Mesendoderm (in vitro differentiated cells): ENCODE data around the gene VASH2.

Source experiments
- DNase-seq: peaks from one replicate; pipeline ENCODE4 v3.0.0; 2013
- H2AK5ac ChIP-seq: 2 replicates; pipeline ENCODE4 v1.6.1; 2013; ENCODE audit warnings: low read length, inconsistent platforms
- H2BK120ac ChIP-seq: 2 replicates; pipeline ENCODE4 v1.6.1; 2013; ENCODE audit warnings: low read depth, mild to moderate bottlenecking, low read length, moderate library complexity, mixed read lengths
- H2BK15ac ChIP-seq: replicated peaks from 2 replicates; pipeline ENCODE4 v1.6.1; 2013; ENCODE audit warnings: low read depth, mild to moderate bottlenecking, moderate library complexity
- H2BK5ac ChIP-seq: 2 replicates; pipeline ENCODE4 v1.6.1; 2013; ENCODE audit warnings: low read length, inconsistent platforms
- H3K18ac ChIP-seq: 2 replicates; pipeline ENCODE4 v1.6.1; 2013; ENCODE audit warnings: mild to moderate bottlenecking, low read length, mixed read lengths
- H3K23ac ChIP-seq: one replicate; pipeline ENCODE4 v1.6.1; 2013; ENCODE audit warnings: low read length
- H3K27ac ChIP-seq: 2 replicates; pipeline ENCODE4 v1.5.1; 2013; ENCODE audit warnings: low read depth, mild to moderate bottlenecking, inconsistent platforms, low read length, moderate library complexity
- H3K27me3 ChIP-seq: 2 replicates; pipeline ENCODE4 v1.6.1; 2013; ENCODE audit warnings: low read length, control low read depth, mild to moderate bottlenecking, inconsistent platforms; ENCODE audit not compliant: insufficient read depth, poor library complexity
- H3K36me3 ChIP-seq: 2 replicates; pipeline ENCODE4 v1.6.1; 2013; ENCODE audit warnings: low read length, inconsistent platforms; ENCODE audit not compliant: control insufficient read depth, insufficient read depth
- H3K4ac ChIP-seq: one replicate; pipeline ENCODE4 v1.6.1; 2013; ENCODE audit warnings: low read depth, mild to moderate bottlenecking, low read length, moderate library complexity
- H3K4me1 ChIP-seq: 2 replicates; pipeline ENCODE4 v1.6.1; 2013; ENCODE audit warnings: low read depth, low read length, inconsistent platforms; ENCODE audit not compliant: control insufficient read depth
- H3K4me2 ChIP-seq: 2 replicates; pipeline ENCODE4 v1.6.1; 2013; ENCODE audit warnings: low read length
- H3K4me3 ChIP-seq: 2 replicates; pipeline ENCODE4 v1.5.1; 2013; ENCODE audit warnings: mild to moderate bottlenecking, low read length
- H3K56ac ChIP-seq: one replicate; pipeline ENCODE4 v1.6.1; 2013; ENCODE audit warnings: low read length
- H3K79me1 ChIP-seq: 2 replicates; pipeline ENCODE4 v1.6.1; 2013; ENCODE audit warnings: low read length, inconsistent platforms
- H3K79me2 ChIP-seq: 2 replicates; pipeline ENCODE4 v1.6.1; 2013; ENCODE audit warnings: mild to moderate bottlenecking, low read length; ENCODE audit not compliant: control insufficient read depth, insufficient read depth
- H3K9ac ChIP-seq: 2 replicates; pipeline ENCODE4 v1.6.1; 2013; ENCODE audit warnings: low read length, inconsistent platforms
- H4K5ac ChIP-seq: one replicate; pipeline ENCODE4 v1.6.1; 2013; ENCODE audit warnings: low read length
- H4K8ac ChIP-seq: one replicate; pipeline ENCODE4 v1.6.1; 2013; ENCODE audit warnings: low read depth, mild to moderate bottlenecking, control low read depth, low read length, moderate library complexity
- WGBS: extraction: QIAGEN DNeasy Blood & Tissue Kit; methylation state at CpG from one replicate; pipeline ENCODE4 v1.1.7; 2013; ENCODE audit warnings: low lambda C conversion rate, missing lambda C conversion rate; ENCODE audit not compliant: insufficient coverage; ENCODE audit errors: extremely low coverage; 5-methylcytosine and 5-hydroxymethylcytosine counted together

The VASH2 gene

DNA sequence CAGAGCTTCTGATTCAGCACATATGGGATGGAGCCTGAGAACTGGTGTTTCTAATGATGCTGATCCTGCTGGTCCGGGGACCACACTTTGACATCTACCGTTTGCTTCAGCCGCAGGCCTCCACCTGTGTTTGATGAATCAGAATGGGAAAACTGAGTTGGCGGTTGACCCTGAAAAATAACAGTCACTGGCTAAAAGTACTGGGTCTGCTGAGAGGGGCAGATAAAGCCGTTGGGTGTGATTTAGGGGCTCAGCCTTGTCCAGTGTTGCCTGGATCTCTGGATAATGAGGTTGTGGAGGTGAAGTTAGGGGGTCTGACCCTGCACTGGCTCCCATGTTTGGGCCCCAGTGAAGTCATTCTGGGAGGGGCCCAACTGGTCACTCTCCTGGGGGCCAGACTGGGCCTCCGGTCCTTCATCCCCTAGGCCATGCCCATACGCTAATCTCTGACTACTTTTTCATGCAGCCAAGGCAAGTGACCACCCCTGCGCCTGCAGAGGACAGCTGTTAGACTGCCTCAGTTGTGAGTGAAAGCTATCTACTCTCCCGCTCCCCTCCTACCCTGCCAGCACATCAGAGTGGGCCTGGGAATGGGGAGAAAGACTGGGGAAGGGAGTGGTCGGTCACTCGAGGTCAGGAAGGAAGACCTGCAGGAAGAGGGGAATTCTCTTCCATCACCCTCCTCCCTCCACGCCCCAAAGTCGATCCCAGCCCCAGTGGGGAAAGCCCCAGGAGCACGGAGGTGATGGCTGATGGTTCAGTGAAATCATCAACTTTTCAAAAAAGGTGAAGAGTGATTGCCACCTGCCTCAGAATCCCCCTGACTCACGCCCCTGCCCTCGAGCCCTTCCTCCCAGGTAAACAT, 27.7 kb downstream of the VASH2 start:
- Histone ChIP-seq H2BK5ac (no peak overlapping the region), H2AK5ac (no peak overlapping the region), H3K79me1 (no peaks in the 10 kb centered on the region), H3K23ac (no peak overlapping the region), H3K4me2 (no peak overlapping the region), H3K79me2 (no peaks in the 10 kb centered on the region), H2BK15ac (no peak overlapping the region), H3K36me3 (peaks cover 11% of the 10 kb centered on the region), H3K27me3 (no peaks in the 10 kb centered on the region), H3K18ac (no peak overlapping the region), H3K4ac (no peak overlapping the region), H3K4me1 (no peaks in the 10 kb centered on the region), H3K9ac (no peak overlapping the region), H2BK120ac (no peak overlapping the region), H3K27ac (no peak overlapping the region), H4K5ac (no peak overlapping the region), H3K4me3 (no peak overlapping the region), H3K56ac (no peak overlapping the region), H4K8ac (no peak overlapping the region)
- no peak for DNase-seq
- no CpG with 5 or more reads among the region's 16 CpGs for WGBS

DNA sequence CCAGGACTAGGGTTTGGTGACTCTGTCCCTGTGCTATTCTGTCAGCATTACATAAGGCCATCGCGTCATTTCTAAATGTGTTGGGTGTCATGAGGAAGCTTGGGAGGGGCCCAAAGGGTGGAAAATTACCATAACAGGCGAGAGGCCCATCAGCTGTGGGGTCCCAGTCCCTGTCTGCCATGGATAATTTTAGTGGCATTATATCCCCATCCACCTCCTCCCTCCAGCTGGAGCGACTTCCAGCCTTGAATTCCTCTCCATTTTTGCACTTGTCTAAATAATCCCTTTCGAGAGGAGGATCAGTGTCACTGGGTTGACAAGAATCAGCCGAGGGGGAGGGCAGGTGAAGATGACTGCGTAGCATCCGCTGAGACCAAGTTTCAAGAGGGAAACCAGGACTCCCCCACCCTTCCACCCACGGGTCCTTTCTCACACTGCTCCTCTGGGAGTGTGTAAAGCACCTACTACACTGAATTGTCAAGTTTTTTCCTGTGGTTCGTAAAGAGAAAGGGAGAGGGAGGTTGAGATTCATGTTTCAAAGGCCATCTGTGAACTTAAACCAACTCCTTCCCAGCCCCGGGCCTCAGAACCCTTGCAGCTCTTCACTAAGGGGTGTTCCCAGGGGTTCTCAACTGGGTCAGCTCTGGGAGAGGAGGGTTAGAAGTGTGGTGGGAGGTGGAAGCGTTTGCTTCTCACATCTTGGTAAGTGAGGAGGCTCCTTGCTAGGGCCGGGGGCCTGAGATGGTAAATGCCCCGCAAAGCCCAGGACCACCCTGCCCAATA, 29.2 kb downstream of the VASH2 start:
- no peak overlapping the region for H3K27ac ChIP-seq
- no peaks in the 10 kb centered on the region for H3K79me2 ChIP-seq
- no CpG with 5 or more reads among the region's 14 CpGs for WGBS
- H4K5ac ChIP-seq = no peak overlapping the region
- no peak overlapping the region for H3K56ac ChIP-seq
- H3K4ac ChIP-seq = no peak overlapping the region
- no peaks in the 10 kb centered on the region for H3K4me1 ChIP-seq
- H3K4me3 ChIP-seq = no peak overlapping the region
- H3K79me1 ChIP-seq = no peaks in the 10 kb centered on the region
- no peak overlapping the region for H3K9ac ChIP-seq
- no peak overlapping the region for H2BK5ac ChIP-seq
- H3K4me2 ChIP-seq = no peak overlapping the region
- no peak overlapping the region for H3K18ac ChIP-seq
- H4K8ac ChIP-seq = no peak overlapping the region
- no peak for DNase-seq
- no peak overlapping the region for H2BK15ac ChIP-seq
- no peak overlapping the region for H2BK120ac ChIP-seq
- no peak overlapping the region for H3K23ac ChIP-seq
- H3K36me3 ChIP-seq = peaks cover 11% of the 10 kb centered on the region
- no peak overlapping the region for H2AK5ac ChIP-seq
- no peaks in the 10 kb centered on the region for H3K27me3 ChIP-seq

DNA sequence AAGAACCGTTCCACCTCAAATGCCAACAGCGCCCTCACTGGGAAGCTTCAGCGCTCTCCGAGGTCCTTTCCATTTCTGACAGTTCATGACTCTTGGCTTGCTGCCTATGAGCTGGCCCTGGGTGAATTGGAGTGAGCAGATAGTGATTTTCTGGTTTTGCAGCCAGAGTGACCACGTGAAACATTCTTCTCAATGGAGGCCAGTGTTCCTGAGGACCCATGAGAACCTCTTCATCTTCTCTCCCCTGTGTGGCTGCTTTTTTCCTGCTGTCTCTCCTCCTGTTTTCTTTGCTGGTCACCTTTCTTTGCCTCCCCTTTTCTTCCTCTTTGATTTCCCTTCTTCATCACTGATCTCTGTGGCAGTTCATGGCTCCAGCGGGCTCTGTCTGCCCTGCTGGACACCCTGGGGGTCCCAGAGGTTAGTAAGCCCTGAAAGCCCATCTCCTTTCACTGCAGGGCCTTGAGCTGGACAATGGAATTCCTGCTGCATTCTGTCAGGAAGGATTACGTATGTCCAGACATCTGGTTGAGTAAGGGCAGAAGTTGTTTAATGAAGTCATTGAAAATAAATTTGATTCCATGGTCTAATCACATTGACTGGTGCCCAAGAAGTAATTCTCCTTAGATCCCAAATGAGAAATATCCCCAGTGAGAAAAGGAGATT, 29.9 kb downstream of the VASH2 start:
- DNase-seq = no peak

DNA sequence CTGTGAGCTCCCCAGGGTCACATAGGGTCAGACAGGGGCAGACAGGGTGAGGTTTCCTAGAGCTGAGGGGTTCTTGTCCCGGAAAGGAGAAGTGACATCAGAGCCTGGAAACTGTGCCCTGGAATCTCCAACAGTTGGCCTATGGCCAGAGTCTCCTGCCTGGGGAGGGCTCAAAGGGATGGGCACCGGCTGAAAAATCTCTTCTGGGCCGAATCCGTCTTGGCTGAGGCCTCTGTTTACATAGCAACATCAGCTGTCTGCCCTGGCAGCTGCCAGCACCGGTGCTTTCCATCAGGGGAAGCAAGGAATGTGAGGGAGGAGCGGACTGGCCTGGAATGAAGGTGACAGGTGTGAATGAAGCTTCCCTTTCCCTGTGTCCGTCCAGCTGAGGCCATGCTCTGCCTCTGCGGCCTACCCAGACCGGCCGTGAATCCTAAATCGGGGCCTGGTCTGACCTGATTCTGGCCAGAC, 30.7 kb downstream of the VASH2 start:
- no peak for DNase-seq
- Histone ChIP-seq H2BK15ac (no peak overlapping the region), H3K18ac (no peak overlapping the region), H4K5ac (no peak overlapping the region), H3K4me2 (no peak overlapping the region), H3K27me3 (no peaks in the 10 kb centered on the region), H3K36me3 (peaks cover 1% of the 10 kb centered on the region), H3K23ac (no peak overlapping the region), H3K79me1 (no peaks in the 10 kb centered on the region), H3K4ac (no peak overlapping the region), H3K79me2 (no peaks in the 10 kb centered on the region), H2BK5ac (no peak overlapping the region), H2AK5ac (no peak overlapping the region), H4K8ac (no peak overlapping the region), H3K4me1 (no peaks in the 10 kb centered on the region), H3K27ac (no peak overlapping the region), H3K56ac (no peak overlapping the region), H2BK120ac (no peak overlapping the region), H3K4me3 (no peak overlapping the region), H3K9ac (no peak overlapping the region)
- WGBS = no CpG with 5 or more reads among the region's 11 CpGs

More for the DNA sequence above, 29.9 kb downstream of the VASH2 start:
- Histone ChIP-seq H3K56ac (no peak overlapping the region), H2BK120ac (no peak overlapping the region), H3K27me3 (no peaks in the 10 kb centered on the region), H3K79me2 (no peaks in the 10 kb centered on the region), H3K27ac (no peak overlapping the region), H2AK5ac (no peak overlapping the region), H2BK15ac (no peak overlapping the region), H3K36me3 (peaks cover 7% of the 10 kb centered on the region), H3K4me2 (no peak overlapping the region), H3K18ac (no peak overlapping the region), H4K5ac (no peak overlapping the region), H3K23ac (no peak overlapping the region), H3K4me3 (no peak overlapping the region), H3K9ac (no peak overlapping the region), H3K4me1 (no peaks in the 10 kb centered on the region), H3K4ac (no peak overlapping the region), H4K8ac (no peak overlapping the region), H3K79me1 (no peaks in the 10 kb centered on the region), H2BK5ac (no peak overlapping the region)
- no CpG with 5 or more reads among the region's 7 CpGs for WGBS

DNA sequence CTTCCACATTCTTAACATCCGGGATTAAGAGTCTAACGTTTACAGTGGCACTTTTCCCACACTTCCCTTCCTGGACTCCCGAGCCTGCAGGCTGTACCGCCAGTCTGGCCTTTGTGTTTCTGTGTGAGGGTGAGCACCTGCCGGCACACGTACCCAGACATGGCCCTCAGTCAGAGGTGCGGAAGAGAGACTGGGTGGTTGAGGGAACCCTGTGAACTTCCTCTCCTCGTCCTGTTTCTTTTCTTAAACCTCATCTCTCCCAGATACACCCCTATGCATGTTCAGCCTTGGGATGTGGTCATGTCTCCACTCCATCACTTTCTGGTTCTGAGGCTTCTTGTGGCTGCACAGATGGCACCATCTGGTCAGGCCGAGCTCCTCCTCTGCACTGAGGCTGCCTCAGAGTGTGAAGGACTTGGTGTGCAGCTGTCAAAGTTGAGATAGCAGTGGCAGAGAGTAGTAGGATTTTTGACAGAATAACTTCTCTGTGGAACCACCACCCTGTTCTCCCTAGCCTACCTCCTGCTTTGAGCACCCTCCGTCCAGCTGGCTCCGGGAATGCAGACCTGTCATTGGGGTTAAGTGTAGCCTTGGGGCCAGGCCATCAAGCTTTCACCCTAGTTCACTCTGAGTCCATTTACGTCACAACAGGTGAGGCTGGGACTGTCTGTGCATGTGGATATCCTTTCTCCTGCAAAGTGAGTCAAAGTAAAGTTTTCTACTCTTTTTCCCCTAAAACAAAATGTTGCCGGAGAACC, 31.4 kb downstream of the VASH2 start:
- H3K27ac ChIP-seq = no peak overlapping the region
- no peaks in the 10 kb centered on the region for H3K27me3 ChIP-seq
- no peaks in the 10 kb centered on the region for H3K79me2 ChIP-seq
- H3K9ac ChIP-seq = no peak overlapping the region
- no peak overlapping the region for H4K5ac ChIP-seq
- no peak overlapping the region for H2BK15ac ChIP-seq
- DNase-seq = no peak
- H3K4me2 ChIP-seq = no peak overlapping the region
- peaks cover 1% of the 10 kb centered on the region for H3K36me3 ChIP-seq
- no peak overlapping the region for H2BK5ac ChIP-seq
- no peak overlapping the region for H3K23ac ChIP-seq
- no CpG with 5 or more reads among the region's 13 CpGs for WGBS
- no peak overlapping the region for H3K18ac ChIP-seq
- no peaks in the 10 kb centered on the region for H3K4me1 ChIP-seq
- no peak overlapping the region for H3K4ac ChIP-seq
- H2AK5ac ChIP-seq = no peak overlapping the region
- H3K56ac ChIP-seq = no peak overlapping the region
- no peak overlapping the region for H4K8ac ChIP-seq
- H2BK120ac ChIP-seq = no peak overlapping the region
- no peaks in the 10 kb centered on the region for H3K79me1 ChIP-seq
- H3K4me3 ChIP-seq = no peak overlapping the region
